Large intestine (tissue), 3 donors: ENCODE results near the gene GATAD2B. TPM values are rescaled to one million over a fixed set of nuclear protein-coding genes. Genes with fewer than 3 reads are reported as not detected.
A peak's percentile ranks its signal among the peaks of the same experiment; 100 is the strongest.

Source experiments
- DNase-seq, 2 donors: peaks; one replicate each; pipeline versions ENCODE4 v3.0.0 to v3.0.0-alpha.2; 2013
- H3K27ac ChIP-seq: one replicate; pipeline ENCODE4 v1.5.1; 2013; ENCODE audit warnings: low read length
- H3K27me3 ChIP-seq: 2 replicates; pipeline ENCODE4 v1.6.1; 2013; ENCODE audit warnings: low read length; ENCODE audit not compliant: control insufficient read depth, insufficient read depth
- H3K36me3 ChIP-seq: 2 replicates; pipeline ENCODE4 v1.6.1; 2013; ENCODE audit warnings: low read length; ENCODE audit not compliant: control insufficient read depth, insufficient read depth
- H3K4me1 ChIP-seq: one replicate; pipeline ENCODE4 v1.6.1; 2013; ENCODE audit warnings: low read length; ENCODE audit not compliant: control insufficient read depth, insufficient read depth
- H3K4me3 ChIP-seq: one replicate; pipeline ENCODE4 v1.5.1; 2013; ENCODE audit warnings: low read length
- H3K9me3 ChIP-seq: one replicate; pipeline ENCODE4 v1.6.1; 2013; ENCODE audit warnings: mild to moderate bottlenecking, low read depth, low read length, moderate library complexity; ENCODE audit not compliant: control insufficient read depth
- WGBS: methylation state at CpG from one replicate; pipeline ENCODE4 v1.1.5; 2013; ENCODE audit warnings: low lambda C conversion rate; ENCODE audit not compliant: insufficient coverage; 5-methylcytosine and 5-hydroxymethylcytosine counted together
- polyA plus RNA-seq: library from polyadenylated mRNA; unstranded; fragments of 120-200 nt; gene quantifications from one replicate; pipeline ENCODE4 v1.2.1, GENCODE V29; 2013

GATAD2B gene
- polyA plus RNA-seq, 1 donor = 13.5 TPM

- Histone ChIP-seq H3K4me3 (no peak overlapping the region), H3K4me1 (no peaks in the 10 kb centered on the region), H3K36me3 (peaks cover 48% of the 10 kb centered on the region), H3K9me3 (no peaks in the 10 kb centered on the region), H3K27me3 (no peaks in the 10 kb centered on the region), H3K27ac (no peak overlapping the region)
- WGBS = no CpG with 5 or more reads among the region's 14 CpGs
- no peak for DNase-seq
These were observed 7.5 kb upstream of the GATAD2B start for GRCh38 chr1:153929981-153930948.

DNA sequence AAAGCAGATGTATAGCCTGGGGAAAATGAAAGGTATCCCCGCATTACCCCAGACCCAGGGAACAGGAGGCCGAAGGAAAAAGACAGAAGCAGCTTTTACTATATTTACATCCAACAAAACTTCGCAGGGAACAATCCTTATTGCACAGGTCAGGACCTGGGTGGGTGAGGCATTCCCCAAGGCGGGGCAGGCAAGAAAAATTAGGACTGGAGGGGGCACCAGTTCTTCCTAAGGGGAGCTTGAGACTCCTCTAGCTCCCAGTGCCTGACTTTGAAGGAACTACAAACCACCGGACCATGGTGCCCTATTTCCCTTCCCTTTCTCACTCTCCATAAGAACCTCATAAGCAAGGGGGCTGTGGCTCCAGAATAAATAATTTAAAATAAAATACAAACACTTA, 6.7 kb upstream of the GATAD2B start:
- H3K36me3 ChIP-seq = peaks cover 44% of the 10 kb centered on the region
- H3K9me3 ChIP-seq = no peaks in the 10 kb centered on the region
- WGBS = 100% methylated on average over 1 of the region's 5 CpGs
- no peak overlapping the region for H3K27ac ChIP-seq
- no peak for DNase-seq
- no peaks in the 10 kb centered on the region for H3K4me1 ChIP-seq
- H3K27me3 ChIP-seq = no peaks in the 10 kb centered on the region
- H3K4me3 ChIP-seq = no peak overlapping the region

GRCh38 chr1:153928791-153929341, 6.1 kb upstream of the GATAD2B start:
- Histone ChIP-seq H3K4me1 (no peaks in the 10 kb centered on the region), H3K27me3 (no peaks in the 10 kb centered on the region), H3K4me3 (no peak overlapping the region), H3K9me3 (no peaks in the 10 kb centered on the region), H3K36me3 (peaks cover 40% of the 10 kb centered on the region), H3K27ac (no peak overlapping the region)
- no peak for DNase-seq
- WGBS = no CpG with 5 or more reads among the region's 4 CpGs

- H3K4me1 ChIP-seq = no peaks in the 10 kb centered on the region
- H3K4me3 ChIP-seq = no peak overlapping the region
- no CpG with 5 or more reads among the region's 1 CpG for WGBS
- no peak overlapping the region for H3K27ac ChIP-seq
- no peaks in the 10 kb centered on the region for H3K27me3 ChIP-seq
- DNase-seq = no peak
- peaks cover 35% of the 10 kb centered on the region for H3K36me3 ChIP-seq
- H3K9me3 ChIP-seq = no peaks in the 10 kb centered on the region
These were observed 5.5 kb upstream of the GATAD2B start for GRCh38 chr1:153928245-153928644.

- Histone ChIP-seq H3K9me3 (no peaks in the 10 kb centered on the region), H3K36me3 (peaks cover 22% of the 10 kb centered on the region), H3K4me1 (no peaks in the 10 kb centered on the region), H3K27me3 (no peaks in the 10 kb centered on the region), H3K27ac (no peak overlapping the region), H3K4me3 (no peak overlapping the region)
- no peak for DNase-seq
- 100% methylated on average over 1 of the region's 4 CpGs for WGBS
These were observed 3.6 kb upstream of the GATAD2B start for GRCh38 chr1:153926405-153926804.

- 0% methylated on average over 6 of the region's 86 CpGs for WGBS
- Histone ChIP-seq H3K4me1 (peaks cover 7% of the 10 kb centered on the region), H3K4me3 (peak overlapping the region; percentile 78), H3K36me3 (peaks cover 7% of the 10 kb centered on the region), H3K27ac (peak overlapping the region; percentile 77), H3K27me3 (no peaks in the 10 kb centered on the region), H3K9me3 (no peaks in the 10 kb centered on the region)
- DNase-seq = peak; percentile 41 to 43
These were observed 448 bp downstream of the GATAD2B start for GRCh38 chr1:153922076-153922971.

GRCh38 chr1:153921803-153922075, 1.0 kb downstream of the GATAD2B start:
- WGBS = no CpG with 5 or more reads among the region's 10 CpGs
- H3K27ac ChIP-seq = peak overlapping the region; percentile 15
- peaks cover 7% of the 10 kb centered on the region for H3K36me3 ChIP-seq
- H3K9me3 ChIP-seq = no peaks in the 10 kb centered on the region
- peak in 1 of 2 donors; percentile 29 for DNase-seq
- H3K27me3 ChIP-seq = no peaks in the 10 kb centered on the region
- H3K4me3 ChIP-seq = peak overlapping the region; percentile 78
- H3K4me1 ChIP-seq = peaks cover 7% of the 10 kb centered on the region

DNA sequence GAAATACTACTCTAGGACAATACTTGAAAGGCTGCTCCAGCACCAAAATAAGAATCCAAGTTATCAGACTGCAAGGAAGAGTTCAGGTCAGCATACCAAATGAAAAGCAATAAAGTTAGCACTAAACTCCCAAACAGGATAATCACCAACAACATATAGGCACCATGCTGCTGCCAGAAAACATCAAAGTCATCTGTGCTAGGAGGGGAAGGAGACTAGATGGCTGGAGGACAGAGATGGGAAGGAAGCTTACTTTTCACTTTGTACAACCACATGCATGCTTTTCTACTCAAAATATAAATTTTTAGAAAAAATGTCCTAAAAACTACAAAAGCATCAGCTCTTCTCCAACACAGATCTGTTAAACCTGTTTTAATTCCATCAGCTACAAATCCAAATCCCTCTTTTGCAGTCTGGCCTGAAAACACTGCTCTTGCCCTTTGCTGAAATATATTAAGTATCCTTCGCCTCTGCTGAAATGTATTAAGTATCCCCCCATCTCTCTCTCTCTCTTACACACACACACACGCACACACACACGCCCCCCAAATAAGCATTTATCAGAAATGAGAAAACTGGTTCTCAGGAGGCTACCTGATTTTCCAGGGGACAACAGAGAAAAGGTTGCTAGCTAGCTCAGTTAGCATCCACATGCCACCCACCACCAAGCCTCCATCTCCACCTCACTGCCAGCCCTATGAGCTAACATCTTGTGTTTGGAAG, 1.5 kb downstream of the GATAD2B start:
- H3K27ac ChIP-seq = no peak overlapping the region
- WGBS = no CpG with 5 or more reads among the region's 3 CpGs
- H3K27me3 ChIP-seq = no peaks in the 10 kb centered on the region
- H3K36me3 ChIP-seq = peaks cover 7% of the 10 kb centered on the region
- DNase-seq = no peak
- H3K4me3 ChIP-seq = peak overlapping the region; percentile 78
- peaks cover 7% of the 10 kb centered on the region for H3K4me1 ChIP-seq
- H3K9me3 ChIP-seq = no peaks in the 10 kb centered on the region

DNA sequence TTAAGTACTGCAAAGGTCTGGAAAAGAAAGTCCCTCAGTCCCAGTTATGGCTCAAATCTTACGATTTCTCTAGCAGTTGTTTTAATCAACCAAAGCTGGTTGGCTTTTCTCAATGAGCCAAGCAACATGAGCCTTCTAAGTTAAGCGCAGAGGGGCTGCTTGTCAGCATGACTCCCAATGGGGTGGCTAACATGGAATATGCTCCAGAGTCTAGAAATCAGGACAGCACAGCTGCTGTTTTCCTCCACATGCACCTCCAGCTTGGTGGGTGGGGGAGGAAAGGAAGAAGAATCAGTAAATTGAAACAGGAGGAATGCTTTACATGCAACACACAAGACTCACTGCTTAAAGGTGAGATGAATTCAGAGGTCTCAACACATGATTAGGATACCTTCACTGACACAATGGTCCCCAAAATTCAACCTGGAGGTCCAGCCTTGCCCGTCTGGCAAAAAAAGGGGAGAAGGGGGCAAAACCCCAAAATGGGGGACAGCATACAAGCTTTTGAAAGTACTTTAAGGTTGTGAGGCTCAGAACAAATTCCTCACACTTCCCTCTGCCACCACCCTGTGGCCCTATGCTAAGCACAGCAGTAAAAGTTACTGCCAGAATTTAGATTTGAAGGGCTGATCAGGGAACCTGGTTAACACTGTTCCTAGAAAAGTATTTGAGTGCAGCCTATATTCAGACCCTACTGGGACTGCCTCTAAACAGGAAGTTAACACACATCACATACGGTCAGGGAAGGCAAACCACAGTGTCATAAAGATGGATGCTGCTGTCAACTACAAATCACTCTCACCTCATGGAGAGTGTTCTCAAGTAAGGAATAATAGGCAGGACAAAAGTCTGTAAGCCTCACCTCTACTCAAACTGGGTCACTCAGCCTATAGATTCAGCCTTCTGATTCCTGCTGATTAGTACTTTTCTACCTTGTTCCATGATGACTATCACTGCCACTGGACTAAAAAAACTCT, 2.6 kb downstream of the GATAD2B start:
- peaks cover 9% of the 10 kb centered on the region for H3K36me3 ChIP-seq
- H3K27ac ChIP-seq = no peak overlapping the region
- H3K27me3 ChIP-seq = no peaks in the 10 kb centered on the region
- H3K4me3 ChIP-seq = no peak overlapping the region
- WGBS = no CpG with 5 or more reads among the region's 4 CpGs
- peaks cover 7% of the 10 kb centered on the region for H3K4me1 ChIP-seq
- DNase-seq = no peak
- H3K9me3 ChIP-seq = no peaks in the 10 kb centered on the region
